Measurements from ENCODE around the gene IL4I1. TPM values are rescaled to one million over a fixed set of nuclear protein-coding genes. Genes with fewer than 3 reads are reported as not detected.

The IL4I1 gene
- polyA plus RNA-seq, 2 donors = 0.18 to 0.45 TPM

DNA sequence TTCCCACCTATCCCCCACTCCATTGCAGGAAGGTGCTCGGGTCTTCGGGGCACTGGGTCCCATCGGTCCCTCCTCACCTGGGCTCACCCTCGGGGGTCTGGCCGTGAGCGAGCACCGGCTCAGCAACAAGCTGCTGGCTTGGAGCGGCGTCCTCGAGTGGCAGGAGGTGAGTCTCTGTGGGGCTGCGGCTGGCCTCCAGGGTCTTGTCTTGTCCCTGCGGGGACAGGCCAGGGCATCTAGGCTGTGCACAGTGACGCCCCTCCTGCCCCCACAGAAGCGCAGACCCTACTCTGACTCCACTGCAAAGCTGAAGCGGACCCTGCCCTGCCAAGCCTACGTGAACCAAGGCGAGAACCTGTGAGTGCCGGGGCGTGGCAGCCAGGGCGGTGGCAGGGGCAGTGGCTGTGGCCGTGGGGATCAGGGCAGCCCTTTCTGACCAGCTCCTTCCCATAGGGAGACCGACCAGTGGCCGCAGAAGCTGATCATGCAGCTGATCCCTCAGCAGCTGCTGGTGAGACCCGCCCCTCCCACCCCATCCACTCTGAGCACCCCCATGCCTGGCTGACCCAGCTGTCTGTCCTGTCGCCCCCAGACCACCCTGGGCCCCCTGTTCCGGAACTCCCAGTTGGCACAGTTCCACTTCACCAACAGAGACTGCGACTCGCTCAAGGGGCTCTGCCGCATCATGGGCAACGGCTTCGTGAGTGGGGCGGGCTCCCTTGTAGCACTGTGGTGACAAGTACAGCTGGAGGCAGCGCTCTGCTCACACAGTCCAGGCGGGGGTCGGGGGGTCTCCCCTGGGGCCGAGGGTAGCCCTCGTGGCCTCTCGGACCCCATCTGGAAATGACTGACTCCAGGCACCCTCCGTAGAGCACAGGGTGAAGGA lies 42.1 kb downstream of the IL4I1 start:
- 83 to 86% methylated on average over 38 to 39 of the region's 39 CpGs for WGBS, 2 donors
- no peaks in the 10 kb centered on the region for H3K9me3 ChIP-seq (ENCODE audit: control insufficient read depth in 2 of 2, insufficient read depth in 1 of 2, low read depth in 1 of 2, low read length in 1 of 2)
- peaks cover 0 to 33% of the 10 kb centered on the region in 2 donors for H3K36me3 ChIP-seq (ENCODE audit: control insufficient read depth in 2 of 2, insufficient read depth in 2 of 2, low read length in 1 of 2)
- H3K27me3 ChIP-seq (ENCODE audit: control insufficient read depth in 1 of 2, insufficient read depth in 2 of 2, low read length in 2 of 2) = no peaks in the 10 kb centered on the region
- H3K4me3 ChIP-seq (ENCODE audit: low read depth in 1 of 2, low read length in 2 of 2) = no peak overlapping the region
- peaks cover 0 to 15% of the 10 kb centered on the region in 2 donors for H3K4me1 ChIP-seq (ENCODE audit: control insufficient read depth in 2 of 2, insufficient read depth in 2 of 2, low read length in 1 of 2)
- no peak overlapping the region for H3K27ac ChIP-seq (ENCODE audit: low read depth in 2 of 2, low read length in 1 of 2)

DNA sequence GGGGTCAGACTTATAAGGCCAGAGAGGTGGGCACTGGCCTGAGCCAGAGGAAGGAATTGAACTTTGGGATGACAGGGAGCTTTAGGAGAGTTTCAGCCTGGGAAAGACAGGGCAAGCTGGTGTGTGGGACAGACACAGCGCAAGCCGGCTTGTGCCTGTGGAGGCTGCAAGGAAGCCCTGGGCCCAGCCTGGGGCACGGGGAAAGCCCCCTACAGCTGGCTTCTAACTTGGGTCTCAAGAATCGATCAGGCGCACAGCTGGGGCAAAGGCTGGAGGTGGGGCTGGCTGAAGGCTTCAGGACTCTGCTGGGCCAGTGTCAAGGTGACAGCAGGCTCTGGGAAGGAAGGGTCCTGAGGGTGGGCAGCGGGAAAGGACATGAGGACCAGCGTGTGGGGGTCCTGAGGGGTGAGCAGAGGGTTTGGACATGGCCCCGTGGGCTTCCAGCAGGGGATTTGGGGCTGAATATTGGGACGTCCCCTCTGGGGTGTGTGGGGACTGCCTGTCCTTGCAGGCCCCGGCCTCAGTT lies 42.8 kb downstream of the IL4I1 start:
- WGBS, 2 donors = 81 to 88% methylated on average over 10 of the region's 10 CpGs
- peaks cover 0 to 32% of the 10 kb centered on the region in 2 donors for H3K36me3 ChIP-seq (ENCODE audit: control insufficient read depth in 2 of 2, insufficient read depth in 2 of 2, low read length in 1 of 2)

DNA sequence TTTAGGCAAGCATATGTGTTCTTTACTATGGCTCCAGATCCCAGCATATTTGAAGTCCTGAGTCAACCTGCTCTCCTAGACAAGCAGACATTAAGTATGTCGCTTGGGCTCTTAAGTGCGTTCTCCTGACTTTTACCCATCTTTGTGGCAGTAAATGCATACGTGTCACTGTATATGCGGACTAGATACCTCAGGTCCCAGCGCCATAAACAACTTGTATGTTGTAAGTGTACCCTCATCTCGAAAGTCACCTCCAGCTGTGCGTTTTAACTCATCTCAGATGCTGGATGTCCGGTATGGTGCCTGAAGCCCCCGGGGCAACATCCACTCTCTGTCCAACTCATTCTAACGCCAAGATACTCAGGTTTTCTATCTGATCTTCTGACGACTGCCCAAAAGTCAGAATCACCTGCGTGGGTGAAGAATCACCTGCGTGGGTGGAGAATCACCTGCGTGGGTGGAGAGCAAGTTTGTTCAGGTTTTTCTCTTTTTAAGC lies 44.0 kb downstream of the IL4I1 start:
- WGBS, 2 donors = 52 to 57% methylated on average over 14 of the region's 14 CpGs
- H3K36me3 ChIP-seq (ENCODE audit: control insufficient read depth in 2 of 2, insufficient read depth in 2 of 2, low read length in 1 of 2) = peaks cover 0 to 20% of the 10 kb centered on the region in 2 donors
- no peaks in the 10 kb centered on the region for H3K27me3 ChIP-seq (ENCODE audit: control insufficient read depth in 1 of 2, insufficient read depth in 2 of 2, low read length in 2 of 2)
- H3K27ac ChIP-seq (ENCODE audit: low read depth in 2 of 2, low read length in 1 of 2) = no peak overlapping the region
- H3K4me1 ChIP-seq (ENCODE audit: control insufficient read depth in 2 of 2, insufficient read depth in 2 of 2, low read length in 1 of 2) = peaks cover 0 to 15% of the 10 kb centered on the region in 2 donors
- no peaks in the 10 kb centered on the region for H3K9me3 ChIP-seq (ENCODE audit: control insufficient read depth in 2 of 2, insufficient read depth in 1 of 2, low read depth in 1 of 2, low read length in 1 of 2)
- H3K4me3 ChIP-seq (ENCODE audit: low read depth in 1 of 2, low read length in 2 of 2) = peak overlapping the region; percentile 81 to 93

More for the DNA sequence above, 42.8 kb downstream of the IL4I1 start:
- no peaks in the 10 kb centered on the region for H3K27me3 ChIP-seq (ENCODE audit: control insufficient read depth in 1 of 2, insufficient read depth in 2 of 2, low read length in 2 of 2)
- H3K4me3 ChIP-seq (ENCODE audit: low read depth in 1 of 2, low read length in 2 of 2) = no peak overlapping the region
- no peak overlapping the region for H3K27ac ChIP-seq (ENCODE audit: low read depth in 2 of 2, low read length in 1 of 2)
- no peaks in the 10 kb centered on the region for H3K9me3 ChIP-seq (ENCODE audit: control insufficient read depth in 2 of 2, insufficient read depth in 1 of 2, low read depth in 1 of 2, low read length in 1 of 2)
- peaks cover 0 to 15% of the 10 kb centered on the region in 2 donors for H3K4me1 ChIP-seq (ENCODE audit: control insufficient read depth in 2 of 2, insufficient read depth in 2 of 2, low read length in 1 of 2)

DNA sequence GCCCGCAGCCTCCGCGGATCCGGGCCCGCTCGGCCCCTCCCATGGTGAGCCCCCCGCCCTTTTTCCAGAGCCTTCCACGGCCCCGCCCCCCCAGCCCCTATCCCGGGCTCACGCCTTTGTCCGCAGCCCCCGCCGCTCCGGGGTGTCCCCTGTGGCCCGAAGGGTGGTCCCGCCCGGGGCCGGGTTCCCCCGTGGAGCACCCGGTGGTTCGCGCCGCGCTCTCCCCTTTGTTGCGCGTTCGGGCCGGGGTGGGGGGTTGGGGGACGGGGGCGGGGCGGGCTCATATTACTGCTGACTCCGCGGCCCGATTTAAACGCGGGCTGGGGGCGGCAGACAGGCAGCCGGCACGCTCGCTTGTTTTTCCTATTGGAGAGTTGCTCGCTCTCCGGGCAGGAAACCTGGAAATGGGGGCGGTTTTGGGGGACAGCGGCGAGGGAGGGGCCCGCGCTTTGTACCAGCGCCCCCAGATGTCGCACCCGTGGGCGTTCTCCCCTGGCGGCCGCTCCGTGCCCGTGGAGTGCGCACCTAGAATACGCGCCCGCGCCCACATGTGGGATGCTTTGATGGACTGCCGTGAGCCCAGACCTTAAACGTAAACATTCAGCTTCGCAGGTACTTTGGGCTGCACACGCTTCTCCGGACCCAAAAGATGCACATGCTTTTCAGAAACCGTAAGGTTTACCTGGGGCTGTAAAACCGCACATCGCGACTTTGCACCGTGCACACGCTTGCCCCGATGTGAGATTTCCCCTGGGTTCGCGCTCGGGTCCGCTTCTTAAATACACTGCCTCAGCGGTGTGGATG lies 45.0 kb downstream of the IL4I1 start:
- no peaks in the 10 kb centered on the region for H3K27me3 ChIP-seq (ENCODE audit: control insufficient read depth in 1 of 2, insufficient read depth in 2 of 2, low read length in 2 of 2)
- peak overlapping the region; percentile 98 to 100 for H3K27ac ChIP-seq (ENCODE audit: low read depth in 2 of 2, low read length in 1 of 2)
- no peaks in the 10 kb centered on the region for H3K9me3 ChIP-seq (ENCODE audit: control insufficient read depth in 2 of 2, insufficient read depth in 1 of 2, low read depth in 1 of 2, low read length in 1 of 2)
- peak overlapping the region; percentile 81 to 93 for H3K4me3 ChIP-seq (ENCODE audit: low read depth in 1 of 2, low read length in 2 of 2)
- peaks cover 0 to 15% of the 10 kb centered on the region in 2 donors for H3K4me1 ChIP-seq (ENCODE audit: control insufficient read depth in 2 of 2, insufficient read depth in 2 of 2, low read length in 1 of 2)
- peaks cover 0 to 18% of the 10 kb centered on the region in 2 donors for H3K36me3 ChIP-seq (ENCODE audit: control insufficient read depth in 2 of 2, insufficient read depth in 2 of 2, low read length in 1 of 2)
- WGBS, 2 donors = 1 to 2% methylated on average over 61 to 78 of the region's 78 CpGs

DNA sequence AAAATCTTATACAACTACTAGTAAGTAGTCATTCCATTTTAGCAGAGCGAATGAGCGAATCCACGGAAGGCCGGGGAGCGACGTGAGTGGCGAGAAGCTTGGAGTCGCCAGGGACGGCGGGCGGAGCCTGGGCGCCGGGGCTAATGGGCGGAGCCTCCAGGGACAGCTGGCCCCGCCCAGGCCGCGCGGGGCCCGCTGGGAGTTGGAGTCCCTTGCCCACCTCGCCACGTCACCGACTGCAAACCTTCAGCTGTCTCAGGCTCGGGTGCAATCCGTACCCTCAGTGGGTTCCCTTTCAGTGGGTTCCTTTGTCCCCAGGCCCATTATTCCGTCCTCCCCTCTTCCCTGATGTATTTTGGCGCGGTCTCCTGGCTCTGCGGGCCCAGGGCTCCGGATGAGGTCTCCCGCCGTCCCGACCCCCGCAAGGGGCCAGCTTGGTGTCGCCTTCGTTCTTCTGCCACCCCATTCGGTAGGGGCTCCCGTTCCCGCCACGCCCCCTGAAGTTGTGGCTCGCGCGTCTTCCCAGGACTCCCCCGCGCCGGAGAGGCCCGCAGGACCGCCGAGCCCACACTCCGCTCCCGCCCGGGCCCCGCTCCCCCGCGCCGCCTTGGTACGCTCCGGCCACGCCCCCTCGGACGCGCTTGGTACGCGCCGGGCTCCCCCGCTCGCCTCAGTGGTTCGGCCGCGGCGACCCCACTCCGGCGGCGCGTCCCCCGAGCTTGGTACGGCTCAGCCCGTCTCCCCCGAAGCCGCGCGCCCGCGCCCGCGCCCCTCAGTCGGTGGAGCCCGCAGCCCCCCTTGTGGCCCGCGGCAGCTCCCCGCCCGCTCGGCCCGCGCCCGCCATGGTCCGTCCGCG lies 46.0 kb downstream of the IL4I1 start, which contains the start of gene PTOV1:
Gene PTOV1, plus strand, starts transcription at position 673 of the 856 bp plus-strand sequence.
- Histone ChIP-seq H3K27ac (ENCODE audit: low read depth in 2 of 2, low read length in 1 of 2) (peak within 1 kb of the TSS; percentile 98 to 100), H3K9me3 (ENCODE audit: control insufficient read depth in 2 of 2, insufficient read depth in 1 of 2, low read depth in 1 of 2, low read length in 1 of 2) (no peaks in the 10 kb centered on the region), H3K4me3 (ENCODE audit: low read depth in 1 of 2, low read length in 2 of 2) (peak within 1 kb of the TSS; percentile 81 to 93), H3K27me3 (ENCODE audit: control insufficient read depth in 1 of 2, insufficient read depth in 2 of 2, low read length in 2 of 2) (no peaks in the 10 kb centered on the region), H3K36me3 (ENCODE audit: control insufficient read depth in 2 of 2, insufficient read depth in 2 of 2, low read length in 1 of 2) (peaks cover 0 to 13% of the 10 kb centered on the region in 2 donors), H3K4me1 (ENCODE audit: control insufficient read depth in 2 of 2, insufficient read depth in 2 of 2, low read length in 1 of 2) (peaks cover 0 to 15% of the 10 kb centered on the region in 2 donors)
- WGBS, 2 donors = 0 to 1% methylated on average over 73 to 98 of the region's 98 CpGs

DNA sequence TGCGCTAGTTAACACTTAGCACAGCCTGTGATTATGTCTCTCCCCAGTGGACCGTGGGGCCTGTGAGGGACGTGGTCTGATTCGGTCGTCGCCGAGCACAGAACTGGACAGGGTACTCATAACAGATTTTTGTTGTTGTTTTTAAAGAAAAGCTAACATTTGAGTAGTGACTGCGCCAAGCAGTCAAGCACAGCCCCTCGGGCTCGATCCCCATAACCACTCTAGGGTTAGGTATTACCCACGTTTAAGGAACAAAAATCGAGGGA lies 46.5 kb downstream of the IL4I1 start:
- peaks cover 0 to 15% of the 10 kb centered on the region in 2 donors for H3K4me1 ChIP-seq (ENCODE audit: control insufficient read depth in 2 of 2, insufficient read depth in 2 of 2, low read length in 1 of 2)
- peak overlapping the region; percentile 81 to 93 for H3K4me3 ChIP-seq (ENCODE audit: low read depth in 1 of 2, low read length in 2 of 2)
- H3K36me3 ChIP-seq (ENCODE audit: control insufficient read depth in 2 of 2, insufficient read depth in 2 of 2, low read length in 1 of 2) = peaks cover 0 to 9% of the 10 kb centered on the region in 2 donors
- 53 to 64% methylated on average over 12 of the region's 12 CpGs for WGBS, 2 donors
- peak overlapping the region; percentile 36 to 98 for H3K27ac ChIP-seq (ENCODE audit: low read depth in 2 of 2, low read length in 1 of 2)
- H3K9me3 ChIP-seq (ENCODE audit: control insufficient read depth in 2 of 2, insufficient read depth in 1 of 2, low read depth in 1 of 2, low read length in 1 of 2) = no peaks in the 10 kb centered on the region
- H3K27me3 ChIP-seq (ENCODE audit: control insufficient read depth in 1 of 2, insufficient read depth in 2 of 2, low read length in 2 of 2) = no peaks in the 10 kb centered on the region

DNA sequence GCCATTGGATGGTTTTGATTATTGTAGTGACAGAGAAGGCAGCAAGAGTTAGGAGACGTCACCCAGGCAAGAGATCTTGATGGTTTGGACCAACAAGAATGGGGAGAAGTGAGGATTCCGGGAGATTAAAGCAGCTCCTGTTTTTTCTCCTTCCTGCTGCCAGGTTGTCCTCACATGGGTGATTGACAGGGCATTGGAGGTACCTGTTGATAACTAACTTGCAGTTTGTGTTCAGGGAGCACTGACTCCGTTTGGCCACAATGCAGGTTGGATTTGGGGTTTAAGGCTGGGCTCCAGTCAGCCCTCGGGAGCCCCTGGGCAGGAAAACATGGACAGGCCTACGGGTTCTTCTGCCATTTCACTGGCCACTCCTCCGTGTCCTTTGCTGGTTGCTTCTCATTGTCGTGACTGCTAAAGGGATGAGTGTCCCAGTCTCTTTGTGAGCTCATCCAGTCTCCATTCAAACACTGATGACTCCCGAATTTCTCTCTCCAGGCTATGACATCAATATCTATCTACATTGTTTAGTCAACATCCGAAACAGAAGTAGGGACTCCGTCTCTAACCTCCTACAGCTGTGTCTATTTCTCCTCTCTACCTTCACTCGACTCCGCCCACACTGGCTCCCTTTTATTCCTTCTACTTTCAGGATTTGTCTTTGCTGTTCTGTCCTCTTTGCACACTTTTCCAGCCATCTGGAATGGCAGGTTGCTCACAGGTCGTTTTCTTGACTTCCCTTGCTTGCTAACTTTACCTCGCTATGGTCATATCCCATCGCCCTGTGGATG lies 47.1 kb downstream of the IL4I1 start:
- WGBS, 2 donors = 90 to 91% methylated on average over 15 of the region's 15 CpGs
- peaks cover 0 to 4% of the 10 kb centered on the region in 2 donors for H3K36me3 ChIP-seq (ENCODE audit: control insufficient read depth in 2 of 2, insufficient read depth in 2 of 2, low read length in 1 of 2)
- no peaks in the 10 kb centered on the region for H3K27me3 ChIP-seq (ENCODE audit: control insufficient read depth in 1 of 2, insufficient read depth in 2 of 2, low read length in 2 of 2)

DNA sequence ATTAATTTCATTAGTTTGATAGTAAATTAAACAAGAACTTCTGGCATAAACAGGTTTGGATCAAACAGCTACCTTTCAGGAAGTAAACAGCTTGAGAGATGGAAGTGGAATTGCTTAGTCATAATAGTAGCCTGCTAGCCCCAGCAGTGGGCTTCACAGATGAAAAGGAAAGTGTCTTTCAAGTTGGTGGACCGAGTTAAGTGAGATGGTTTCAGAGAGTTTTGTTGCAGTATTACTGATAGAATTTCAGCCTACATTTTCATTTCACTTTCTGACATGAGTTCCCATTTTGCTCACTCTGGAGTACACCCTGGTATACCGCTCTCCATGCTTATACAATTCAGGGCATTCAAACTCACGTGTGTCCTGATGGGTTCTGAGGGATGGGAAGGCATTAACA lies 47.7 kb downstream of the IL4I1 start:
- H3K27me3 ChIP-seq (ENCODE audit: control insufficient read depth in 1 of 2, insufficient read depth in 2 of 2, low read length in 2 of 2) = no peaks in the 10 kb centered on the region
- H3K4me1 ChIP-seq (ENCODE audit: control insufficient read depth in 2 of 2, insufficient read depth in 2 of 2, low read length in 1 of 2) = peaks cover 0 to 14% of the 10 kb centered on the region in 2 donors
- no peaks in the 10 kb centered on the region for H3K36me3 ChIP-seq (ENCODE audit: control insufficient read depth in 2 of 2, insufficient read depth in 2 of 2, low read length in 1 of 2)
- no peak overlapping the region for H3K4me3 ChIP-seq (ENCODE audit: low read depth in 1 of 2, low read length in 2 of 2)
- H3K27ac ChIP-seq (ENCODE audit: low read depth in 2 of 2, low read length in 1 of 2) = no peak overlapping the region
- no peaks in the 10 kb centered on the region for H3K9me3 ChIP-seq (ENCODE audit: control insufficient read depth in 2 of 2, insufficient read depth in 1 of 2, low read depth in 1 of 2, low read length in 1 of 2)
- WGBS, 2 donors = 84 to 89% methylated on average over 3 of the region's 3 CpGs

More for the DNA sequence above, 47.1 kb downstream of the IL4I1 start:
- Histone ChIP-seq H3K4me3 (ENCODE audit: low read depth in 1 of 2, low read length in 2 of 2) (no peak overlapping the region), H3K4me1 (ENCODE audit: control insufficient read depth in 2 of 2, insufficient read depth in 2 of 2, low read length in 1 of 2) (peaks cover 0 to 15% of the 10 kb centered on the region in 2 donors), H3K9me3 (ENCODE audit: control insufficient read depth in 2 of 2, insufficient read depth in 1 of 2, low read depth in 1 of 2, low read length in 1 of 2) (no peaks in the 10 kb centered on the region), H3K27ac (ENCODE audit: low read depth in 2 of 2, low read length in 1 of 2) (peak overlapping the region in 1 of 2 donors; percentile 98)

All from esophagus (tissue), 2 donors.